ENCODE data around the gene EPS8L3.

- no peak for TF ChIP-seq CTCF (IDR thresholded peaks at IDR 0.05)
- no peak for TF ChIP-seq POLR2A (IDR thresholded peaks at IDR 0.05)
These were observed 13.4 kb downstream of the EPS8L3 start for GRCh38 chr1:109750241-109750882.
